CMK (cell line): ENCODE results near the gene ISCA2.

ENCODE experiments used
- DNase-seq: peaks from one replicate; pipeline ENCODE4 v3.0.0-alpha.2; 2010; ENCODE audit warnings: low read depth

ISCA2 gene

GRCh38 chr14:74483321-74483720 is 10.2 kb upstream of the ISCA2 start:
- no peak for DNase-seq

GRCh38 chr14:74486164-74486563 is 7.4 kb upstream of the ISCA2 start:
- no peak for DNase-seq

GRCh38 chr14:74488786-74489397 is 4.7 kb upstream of the ISCA2 start:
- DNase-seq: no peak

GRCh38 chr14:74490486-74490885 is 3.1 kb upstream of the ISCA2 start:
- no peak for DNase-seq

- DNase-seq: no peak
Observed at GRCh38 chr14:74491956-74492775, 1.4 kb upstream of the ISCA2 start.

GRCh38 chr14:74492776-74493342 is 706 bp upstream of the ISCA2 start, which contains the start of gene NPC2:
TSS of gene NPC2 (minus strand) at chr14:74493305. CDS start at chr14:74493274, 31 bp downstream.
- DNase-seq: no peak

- DNase-seq: no peak
Observed at GRCh38 chr14:74495356-74495755, 1.8 kb downstream of the ISCA2 start.

GRCh38 chr14:74500417-74501134 is 7.0 kb downstream of the ISCA2 start:
- DNase-seq: no peak

- no peak for DNase-seq
Observed at GRCh38 chr14:74501135-74501614, 7.6 kb downstream of the ISCA2 start.

GRCh38 chr14:74501691-74502090 is 8.1 kb downstream of the ISCA2 start:
- no peak for DNase-seq

GRCh38 chr14:74502236-74503019 is 8.9 kb downstream of the ISCA2 start:
- DNase-seq: no peak

- DNase-seq: no peak
Observed at GRCh38 chr14:74503291-74503937, 9.8 kb downstream of the ISCA2 start.

- no peak for DNase-seq
Observed at GRCh38 chr14:74503938-74504335, 10.4 kb downstream of the ISCA2 start.

- DNase-seq: no peak
Observed at GRCh38 chr14:74504412-74504811, 10.8 kb downstream of the ISCA2 start.

GRCh38 chr14:74504874-74505720 is 11.5 kb downstream of the ISCA2 start:
- DNase-seq: no peak

- DNase-seq: no peak
Observed at GRCh38 chr14:74505831-74506230, 12.3 kb downstream of the ISCA2 start.

- DNase-seq: no peak
Observed at GRCh38 chr14:74506411-74506851, 12.9 kb downstream of the ISCA2 start.

GRCh38 chr14:74507085-74507484 is 13.5 kb downstream of the ISCA2 start:
- DNase-seq: no peak

- DNase-seq: no peak
Observed at GRCh38 chr14:74507840-74508239, 14.3 kb downstream of the ISCA2 start.

GRCh38 chr14:74508292-74508731 is 14.7 kb downstream of the ISCA2 start:
- no peak for DNase-seq
